ENCODE measurements around the gene WNT7B.

DNA sequence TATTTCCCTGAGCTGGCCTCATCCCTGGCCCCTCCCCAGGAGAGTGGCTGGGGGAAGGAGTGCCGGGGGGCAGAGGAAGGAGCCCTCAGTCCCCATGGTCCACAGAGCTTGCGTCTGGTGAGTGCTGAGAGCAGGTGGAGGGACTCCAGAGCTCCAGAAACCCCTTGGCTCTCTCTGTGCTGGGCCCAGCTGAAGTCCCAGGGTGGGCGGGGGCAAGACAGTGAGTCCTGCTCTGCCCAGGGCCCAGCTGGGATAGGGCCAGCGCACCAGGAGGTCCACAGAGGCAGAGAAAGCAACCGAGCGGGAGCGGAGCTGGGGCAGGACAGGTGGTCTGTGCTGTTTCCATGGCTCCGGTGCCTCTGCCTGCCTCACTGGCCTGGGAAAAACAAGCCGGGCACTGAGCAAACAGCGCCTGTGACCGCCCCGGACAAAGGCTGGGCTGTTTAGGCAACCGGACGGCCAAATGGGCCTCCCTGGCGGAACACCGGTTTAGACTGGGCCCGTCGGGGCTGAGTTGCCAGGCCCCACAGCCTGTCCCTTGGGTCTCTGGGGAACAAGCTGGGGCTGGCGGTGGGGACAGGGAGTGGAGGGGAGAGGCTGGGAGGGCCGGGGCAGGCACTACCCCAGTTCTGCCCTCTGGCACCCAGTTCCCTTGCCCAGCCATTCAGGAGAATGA is 34.1 kb upstream of the WNT7B start:
- TF ChIP-seq, protein P1, sequence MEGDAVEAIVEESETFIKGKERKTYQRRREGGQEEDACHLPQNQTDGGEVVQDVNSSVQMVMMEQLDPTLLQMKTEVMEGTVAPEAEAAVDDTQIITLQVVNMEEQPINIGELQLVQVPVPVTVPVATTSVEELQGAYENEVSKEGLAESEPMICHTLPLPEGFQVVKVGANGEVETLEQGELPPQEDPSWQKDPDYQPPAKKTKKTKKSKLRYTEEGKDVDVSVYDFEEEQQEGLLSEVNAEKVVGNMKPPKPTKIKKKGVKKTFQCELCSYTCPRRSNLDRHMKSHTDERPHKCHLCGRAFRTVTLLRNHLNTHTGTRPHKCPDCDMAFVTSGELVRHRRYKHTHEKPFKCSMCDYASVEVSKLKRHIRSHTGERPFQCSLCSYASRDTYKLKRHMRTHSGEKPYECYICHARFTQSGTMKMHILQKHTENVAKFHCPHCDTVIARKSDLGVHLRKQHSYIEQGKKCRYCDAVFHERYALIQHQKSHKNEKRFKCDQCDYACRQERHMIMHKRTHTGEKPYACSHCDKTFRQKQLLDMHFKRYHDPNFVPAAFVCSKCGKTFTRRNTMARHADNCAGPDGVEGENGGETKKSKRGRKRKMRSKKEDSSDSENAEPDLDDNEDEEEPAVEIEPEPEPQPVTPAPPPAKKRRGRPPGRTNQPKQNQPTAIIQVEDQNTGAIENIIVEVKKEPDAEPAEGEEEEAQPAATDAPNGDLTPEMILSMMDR (IDR thresholded peaks at IDR 0.05; ENCODE audit: low read length) = no peak
- no peak for TF ChIP-seq EZH2 (optimal IDR thresholded peaks at IDR 0.05; ENCODE audit: low read depth, low read length)

Measured in MM.1S (cell line).